GM21360 (cell line): ENCODE data around the gene C1R.

ENCODE experiments used
- ATAC-seq: cut with Tn5 transposase; IDR thresholded peaks from one replicate; pipeline ENCODE4 v1.9.1; 2021; ENCODE audit warnings: mild to moderate bottlenecking, moderate library complexity; ENCODE audit not compliant: unreplicated experiment

Gene C1R

DNA sequence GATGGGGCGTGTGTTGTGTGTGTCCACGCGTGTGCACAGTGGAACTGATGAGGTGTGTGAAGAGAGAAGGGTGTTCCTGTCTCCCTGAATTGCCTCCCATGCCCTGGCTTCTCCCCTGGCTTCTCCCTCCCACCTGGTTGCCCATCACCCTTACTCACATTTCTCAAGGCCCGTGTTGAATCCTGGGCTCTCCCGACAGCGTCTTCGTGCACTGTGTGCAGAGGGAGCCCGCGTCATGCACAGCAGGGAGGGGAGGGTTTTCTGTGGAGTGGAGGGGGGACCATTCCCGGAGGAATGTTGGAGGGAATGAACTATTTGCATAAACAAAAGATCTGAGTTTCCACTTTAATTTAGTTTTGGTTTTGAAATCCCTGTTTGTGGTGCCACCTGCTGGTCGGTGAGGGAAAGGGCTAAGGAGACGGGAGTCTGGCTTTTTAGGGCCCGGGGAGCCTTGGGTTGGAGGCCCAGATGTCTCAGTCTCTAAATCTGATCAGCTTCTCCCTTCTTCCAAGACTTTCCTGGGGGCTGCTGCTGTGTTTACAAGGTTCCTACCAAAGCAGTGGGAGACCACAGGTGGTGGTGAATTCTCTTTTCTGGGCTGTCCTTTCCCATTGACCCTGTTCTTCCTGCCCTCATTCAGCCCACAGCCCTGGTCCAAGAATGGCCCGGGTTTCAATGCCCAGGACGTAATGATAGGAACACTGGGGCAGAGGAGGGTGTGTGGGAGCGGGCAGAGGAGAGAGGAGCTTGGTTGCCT, at the start of gene C1R:
C1R (minus strand) TSS at position 217 of the 757 bp plus-strand sequence; CDS start at position 160, 57 bp downstream.
- ATAC-seq = no peak

- no peak for ATAC-seq
These were observed 49.2 kb upstream of the C1R start for GRCh38 chr12:7141351-7142005.

- no peak for ATAC-seq
These were observed 47.0 kb upstream of the C1R start for GRCh38 chr12:7139200-7139599.

DNA sequence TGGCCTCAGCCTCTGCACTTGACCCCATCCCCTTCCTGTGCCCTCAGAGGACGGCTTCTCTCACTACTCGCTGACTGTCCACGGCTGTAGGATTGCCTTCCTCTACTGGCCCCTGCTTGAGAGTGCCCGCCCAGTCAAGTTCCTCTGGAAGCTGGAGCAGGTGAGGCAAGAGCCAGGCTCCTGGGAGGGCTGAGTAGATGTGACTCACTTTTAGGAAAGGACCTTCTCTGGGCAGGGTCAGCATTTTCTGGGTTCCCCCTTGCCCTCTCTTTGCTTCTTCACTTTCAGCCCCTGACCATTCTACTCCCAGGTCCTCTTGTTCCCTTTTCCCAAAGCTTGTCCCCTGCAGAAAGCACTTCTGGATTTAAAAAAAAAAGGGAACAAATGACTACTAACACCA, 45.7 kb upstream of the C1R start:
- no peak for ATAC-seq

DNA sequence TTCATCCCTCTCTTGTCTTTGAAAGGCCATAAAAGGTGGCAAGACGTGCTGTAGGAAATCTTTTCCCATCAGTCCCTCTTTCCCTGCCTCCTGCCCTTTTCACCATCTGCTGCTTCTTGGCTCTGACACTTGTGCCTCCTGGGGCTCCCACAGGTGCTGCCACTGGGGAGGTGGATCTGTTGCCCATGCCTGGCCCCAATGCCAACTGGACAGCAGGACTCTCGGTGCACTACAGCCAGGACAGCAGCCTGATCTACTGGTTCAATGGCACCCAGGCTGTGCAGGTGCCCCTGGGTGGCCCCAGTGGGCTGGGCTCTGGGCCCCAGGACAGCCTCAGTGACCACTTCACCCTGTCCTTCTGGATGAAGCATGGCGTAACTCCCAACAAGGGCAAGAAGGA, 44.4 kb upstream of the C1R start:
- no peak for ATAC-seq

DNA sequence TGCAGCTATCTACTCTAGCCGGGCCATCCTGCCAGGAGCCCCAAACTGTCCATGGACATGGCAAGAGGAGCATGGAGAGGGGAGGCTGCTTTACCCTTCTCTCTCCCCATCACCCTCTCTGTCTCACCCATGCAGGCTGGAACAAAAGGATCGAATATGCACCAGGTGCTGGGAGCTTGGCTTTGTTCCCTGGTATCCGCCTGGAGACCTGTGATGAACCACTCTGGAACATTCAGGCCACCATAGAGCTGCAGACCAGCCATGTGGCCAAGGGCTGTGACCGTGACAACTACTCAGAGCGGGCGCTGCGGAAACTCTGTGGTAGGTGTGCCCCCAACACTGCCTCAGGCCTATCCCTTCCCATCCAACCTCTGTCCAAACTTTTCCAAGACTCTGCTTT, 43.8 kb upstream of the C1R start:
- ATAC-seq = no peak

GRCh38 chr12:7134396-7135166, 42.3 kb upstream of the C1R start:
- no peak for ATAC-seq

DNA sequence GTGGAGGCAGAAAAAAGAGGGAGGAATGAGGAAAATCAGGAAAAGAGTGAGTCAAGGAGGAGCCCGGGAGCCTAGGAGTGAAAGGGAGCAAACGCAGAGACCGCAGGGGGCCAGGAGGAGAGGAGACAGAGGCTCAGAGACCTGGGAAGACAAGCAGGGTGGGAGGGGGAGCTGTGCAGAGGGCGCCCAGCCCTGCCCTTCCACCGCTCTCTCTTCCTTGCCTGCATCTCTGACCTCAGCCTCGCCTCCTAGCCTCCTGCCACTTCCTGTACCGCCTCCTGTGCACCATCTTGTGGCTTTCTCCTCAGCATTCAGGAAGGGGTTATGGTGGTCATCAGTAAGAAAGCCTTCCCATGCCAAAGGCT, 39.2 kb upstream of the C1R start:
- no peak for ATAC-seq

DNA sequence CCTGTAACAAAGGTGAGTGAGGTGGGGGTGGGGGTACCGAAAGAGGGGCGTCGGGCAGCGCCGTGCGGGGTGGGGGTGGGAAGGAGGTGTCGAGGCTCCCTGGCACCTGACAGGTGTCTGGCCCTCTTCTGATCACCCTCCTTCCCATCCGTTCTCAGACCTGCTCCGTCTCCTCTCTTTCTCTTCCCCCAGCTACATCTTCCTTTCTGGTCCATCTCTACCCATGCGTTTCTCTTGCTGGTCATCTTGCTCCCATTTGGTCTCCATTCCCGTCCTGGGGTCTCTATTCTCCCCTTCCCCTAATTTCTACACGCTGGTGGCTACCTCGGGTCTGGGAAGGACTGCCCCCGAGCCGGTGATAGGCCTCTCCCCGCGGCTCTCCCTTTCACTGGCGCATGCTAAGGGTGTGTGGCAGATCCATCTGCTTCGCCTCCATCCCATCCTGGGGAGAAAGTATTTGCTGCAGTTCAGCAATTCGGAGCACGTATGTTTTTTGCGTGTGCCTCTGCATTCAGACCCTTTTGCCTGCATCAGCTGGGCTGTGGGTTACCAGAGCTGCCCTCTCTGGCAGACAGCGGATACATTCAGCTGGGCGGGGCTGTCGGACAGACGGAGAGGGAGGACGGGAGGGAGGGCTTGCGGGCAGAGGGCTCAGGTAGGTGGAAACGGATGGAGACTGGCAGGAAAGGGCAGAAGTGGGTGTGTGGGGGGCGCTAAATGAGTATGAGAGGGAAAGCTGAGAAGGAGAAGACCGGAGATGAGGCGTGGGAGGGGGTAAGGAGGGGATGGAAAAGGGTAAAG, 38.7 kb upstream of the C1R start:
- no peak for ATAC-seq

GRCh38 chr12:7129872-7130691, 37.8 kb upstream of the C1R start, which contains the start of gene CLSTN3:
Gene CLSTN3 (plus strand): TSS chr12:7130371. CDS start chr12:7130649, 278 bp downstream.
- ATAC-seq = peak; percentile 62

DNA sequence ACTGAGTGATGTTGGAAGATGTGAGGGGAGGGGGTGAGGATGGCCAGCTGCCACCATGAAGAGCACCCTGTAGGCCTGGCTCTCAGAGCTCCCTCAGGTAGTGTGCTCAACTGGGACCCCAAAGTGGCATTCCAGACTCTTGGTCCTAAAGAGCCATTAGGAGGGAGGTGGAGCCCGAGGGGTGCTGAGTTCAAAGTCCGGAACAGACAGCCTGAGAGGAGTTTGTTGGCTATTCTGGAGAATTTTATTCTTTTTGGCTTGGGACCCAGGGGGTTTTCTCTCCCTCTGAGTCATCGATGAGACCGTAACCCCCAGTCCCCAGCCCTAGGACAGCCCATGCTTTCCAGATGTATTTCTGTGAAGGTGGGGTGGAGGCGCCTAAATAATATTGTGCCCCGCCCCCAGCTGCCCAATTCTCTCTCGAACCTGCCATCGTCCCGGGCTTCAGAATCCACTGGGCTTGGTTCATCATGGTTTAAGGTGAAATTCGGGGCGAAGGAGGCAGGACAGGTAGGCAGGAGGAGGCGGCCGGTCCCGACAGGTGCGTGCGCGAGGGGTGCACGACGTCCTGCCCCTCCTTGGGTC, 37.1 kb upstream of the C1R start:
- no peak for ATAC-seq

- ATAC-seq = no peak
These were observed 36.5 kb upstream of the C1R start, which contains the start of gene RBP5 for GRCh38 chr12:7128681-7129286. Gene RBP5 (minus strand): TSS chr12:7128889. CDS start chr12:7128775, 114 bp downstream.

GRCh38 chr12:7127916-7128626, 35.8 kb upstream of the C1R start:
- ATAC-seq = no peak

DNA sequence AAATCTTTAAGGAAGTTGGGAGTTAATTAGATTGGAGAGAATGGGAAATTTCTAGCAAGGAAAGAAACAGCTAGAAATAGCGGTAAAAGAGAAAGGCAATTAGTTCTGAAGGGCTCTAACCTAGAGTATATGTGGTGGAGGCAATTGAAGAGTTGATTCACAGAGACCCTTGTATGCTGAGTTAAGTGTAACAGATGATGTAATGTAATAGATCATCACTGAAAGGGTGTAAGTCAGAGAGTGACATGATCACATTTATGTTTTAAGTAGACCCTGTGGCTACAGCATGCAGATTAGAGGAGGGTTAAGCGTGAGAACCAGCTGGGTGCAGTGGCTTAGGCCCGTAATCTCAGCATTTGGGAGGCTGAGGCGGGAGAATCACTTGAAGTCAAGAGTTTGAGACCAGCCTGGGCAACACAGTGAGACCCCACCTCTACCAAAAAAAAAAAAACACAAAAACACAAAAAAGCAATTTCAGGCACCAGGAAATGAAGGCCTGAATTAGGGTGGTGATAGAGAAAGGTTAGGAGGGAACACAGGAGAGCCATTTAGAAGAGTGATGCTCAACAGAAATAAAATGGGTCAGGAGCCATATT, 33.5 kb upstream of the C1R start:
- no peak for ATAC-seq

GRCh38 chr12:7123806-7124522, 31.7 kb upstream of the C1R start:
- no peak for ATAC-seq

DNA sequence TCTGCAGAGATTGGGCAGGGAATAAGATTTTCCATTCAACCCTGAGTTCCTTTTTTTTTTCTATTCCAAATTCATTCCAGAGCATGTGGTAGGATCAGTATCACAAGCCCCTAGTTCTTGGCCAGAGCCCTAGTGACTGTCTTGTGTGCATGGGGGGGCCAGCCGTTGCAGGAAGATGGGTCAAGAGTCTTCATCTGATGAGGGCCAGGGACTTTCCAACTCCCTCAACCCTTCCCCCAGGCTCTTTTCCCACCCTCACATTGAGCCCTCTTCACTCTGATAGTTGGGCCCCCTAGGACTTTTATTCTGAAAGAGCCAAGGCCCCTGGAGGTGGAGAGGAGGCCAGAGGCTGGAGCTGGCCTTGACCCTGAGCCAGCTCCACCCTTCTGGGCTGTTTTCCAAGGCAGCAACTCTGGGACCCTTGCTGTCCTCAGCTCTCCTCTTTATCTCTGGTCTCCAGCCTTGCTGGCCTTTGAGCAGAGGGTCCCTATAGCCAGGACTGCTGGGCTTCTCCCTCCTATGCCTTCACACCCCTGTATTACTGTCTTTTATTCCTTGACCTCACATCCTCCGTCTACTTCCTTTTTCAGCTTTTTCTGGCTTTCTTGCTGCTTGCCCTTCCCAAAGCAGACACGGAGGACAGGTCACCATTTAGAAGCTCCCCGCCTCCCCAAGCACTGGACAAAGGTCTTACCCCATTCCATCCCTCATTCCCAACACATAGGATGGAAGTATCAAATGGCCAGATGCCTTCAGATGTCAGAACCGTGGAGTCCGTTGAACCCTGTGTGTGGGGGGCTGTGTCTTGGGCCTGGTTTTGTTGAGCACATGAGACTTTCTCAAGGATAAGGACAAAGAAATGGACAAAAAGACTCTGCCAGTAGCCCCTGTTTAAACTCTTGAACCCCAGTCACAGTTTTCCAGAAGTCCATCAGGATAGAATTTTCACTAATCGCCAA, 30.8 kb upstream of the C1R start:
- ATAC-seq = no peak
